IMR-90 (cell line): Measurements from ENCODE around the gene SPATA33. TPM values are rescaled to one million over a fixed set of nuclear protein-coding genes. Genes with fewer than 3 reads are reported as not detected.

Experiments
- ATAC-seq: fragments of 200-7000 bp; cut with Tn5 transposase; 2 replicates; pipeline ENCODE4 v1.9.1; 2020; ENCODE audit warnings: low read depth, mild to moderate bottlenecking, moderate library complexity
- BruUV-seq: library from RNA; stranded (reverse); fragments of 400-500 nt; replicated peaks from 2 replicates; lab custom pipeline; 2021; lab: Mats Ljungman, UMichigan
- CTCF ChIA-PET: fragments of 300-600 bp; formaldehyde crosslinking; extraction: SDS; loops from one replicate; lab custom pipeline; 2021; ENCODE audit warnings: antibody characterized with exemption; lab: Yijun Ruan, JAX
- POLR2A ChIA-PET: fragments of 300-600 bp; sonication (Branson Sonifier 250); formaldehyde crosslinking; loops from one replicate; lab custom pipeline; 2022; ENCODE audit warnings: antibody characterized with exemption; ENCODE audit not compliant: unreplicated experiment; lab: Charles Lee
- DNase-seq: peaks from one replicate; pipeline ENCODE4 v3.0.0; 2013
- H2AFZ ChIP-seq: replicated peaks from 2 replicates; pipeline ENCODE3; 2013; ENCODE audit warnings: low read length, mild to moderate bottlenecking; ENCODE audit not compliant: poor library complexity
- H2AK5ac ChIP-seq: 2 replicates; pipeline ENCODE4 v1.6.1; 2013; ENCODE audit warnings: low read depth, low read length, inconsistent platforms
- H2AK9ac ChIP-seq: replicated peaks from 2 replicates; pipeline ENCODE3; 2013; ENCODE audit warnings: mild to moderate bottlenecking, low read depth, low read length, moderate library complexity; ENCODE audit not compliant: poor library complexity
- H2BK120ac ChIP-seq: 2 replicates; pipeline ENCODE4 v1.6.1; 2013; ENCODE audit warnings: low read depth, low read length, inconsistent platforms
- H2BK15ac ChIP-seq: 3 replicates; pipeline ENCODE4 v1.6.1; 2013; ENCODE audit warnings: low read depth, low read length, inconsistent platforms
- H2BK20ac ChIP-seq: 2 replicates; pipeline ENCODE4 v1.6.1; 2013; ENCODE audit warnings: low read depth, mild to moderate bottlenecking, inconsistent platforms, low read length, moderate library complexity
- H2BK5ac ChIP-seq: 2 replicates; pipeline ENCODE4 v1.6.1; 2013; ENCODE audit warnings: mild to moderate bottlenecking, low read depth, low read length, inconsistent platforms; ENCODE audit not compliant: poor library complexity, severe bottlenecking
- H3K14ac ChIP-seq: replicated peaks from 2 replicates; pipeline ENCODE4 v1.6.1; 2013; ENCODE audit warnings: low read depth, low read length, inconsistent platforms
- H3K18ac ChIP-seq: 2 replicates; pipeline ENCODE4 v1.6.1; 2013; ENCODE audit warnings: low read depth, low read length, control low read depth
- H3K23ac ChIP-seq: 2 replicates; pipeline ENCODE4 v1.6.1; 2013; ENCODE audit warnings: low read depth, low read length, inconsistent platforms
- H3K27ac ChIP-seq: 2 replicates; pipeline ENCODE4 v1.5.1; 2013; ENCODE audit warnings: mild to moderate bottlenecking, control low read depth, low read length; ENCODE audit not compliant: insufficient read depth
- H3K27me3 ChIP-seq: 2 replicates; pipeline ENCODE4 v1.6.1; 2013; ENCODE audit warnings: low read length; ENCODE audit not compliant: control insufficient read depth, insufficient read depth
- H3K36me3 ChIP-seq: 2 replicates; pipeline ENCODE4 v1.6.1; 2013; ENCODE audit warnings: low read length, mixed read lengths; ENCODE audit not compliant: control insufficient read depth, insufficient read depth
- H3K4ac ChIP-seq: 2 replicates; pipeline ENCODE4 v1.6.1; 2013; ENCODE audit warnings: low read depth, low read length, inconsistent platforms
- H3K4me1 ChIP-seq: 2 replicates; pipeline ENCODE4 v1.6.1; 2013; ENCODE audit warnings: low read length, mixed read lengths; ENCODE audit not compliant: control insufficient read depth, insufficient read depth
- H3K4me2 ChIP-seq: 2 replicates; pipeline ENCODE4 v1.6.1; 2013; ENCODE audit warnings: low read depth, mild to moderate bottlenecking, control low read depth, low read length, moderate library complexity
- H3K4me3 ChIP-seq: 2 replicates; pipeline ENCODE4 v1.5.1; 2013; ENCODE audit warnings: low read depth, mild to moderate bottlenecking, control low read depth, low read length, moderate library complexity; ENCODE audit not compliant: insufficient read depth
- H3K56ac ChIP-seq: 2 replicates; pipeline ENCODE4 v1.6.1; 2013; ENCODE audit warnings: low read length, inconsistent platforms; ENCODE audit not compliant: insufficient read depth; ENCODE audit errors: extremely low read depth
- H3K79me1 ChIP-seq, 2 experiments: 2 replicates each; pipeline ENCODE4 v1.6.1; 2013; ENCODE audit warnings: low read length in 2 of 2, inconsistent platforms in 1 of 2, low read depth in 1 of 2
- H3K9ac ChIP-seq: 2 replicates; pipeline ENCODE4 v1.6.1; 2013; ENCODE audit warnings: low read depth, low read length, control low read depth
- H3K9me1 ChIP-seq: 2 replicates; pipeline ENCODE4 v1.6.1; 2013; ENCODE audit warnings: low read length, inconsistent platforms; ENCODE audit not compliant: insufficient read depth
- H3K9me3 ChIP-seq: 2 replicates; pipeline ENCODE4 v1.6.1; 2013; ENCODE audit warnings: low read length; ENCODE audit not compliant: control insufficient read depth, insufficient read depth
- H4K20me1 ChIP-seq: 2 replicates; pipeline ENCODE4 v1.6.1; 2013; ENCODE audit warnings: low read length, inconsistent platforms; ENCODE audit not compliant: insufficient read depth
- H4K5ac ChIP-seq: 2 replicates; pipeline ENCODE4 v1.6.1; 2013; ENCODE audit warnings: mild to moderate bottlenecking, low read depth, low read length, control low read depth
- H4K8ac ChIP-seq, 2 experiments: 2 replicates each; pipeline ENCODE4 v1.6.1; 2013; ENCODE audit warnings: low read depth in 2 of 2, low read length in 2 of 2, control low read depth in 1 of 2, inconsistent platforms in 1 of 2
- H4K91ac ChIP-seq: 2 replicates; pipeline ENCODE4 v1.6.1; 2013; ENCODE audit warnings: low read depth, low read length, inconsistent platforms; ENCODE audit not compliant: insufficient read depth
- CEBPB ChIP-seq: IDR thresholded peaks from 2 replicates; pipeline ENCODE4 v1.6.1; 2012; ENCODE audit warnings: low read depth, low read length, improper control_type of control experiment
- POLR2A ChIP-seq: IDR thresholded peaks from 2 replicates; pipeline ENCODE4 v1.6.1; 2012; ENCODE audit warnings: mild to moderate bottlenecking, low read depth, low read length
- USF2 ChIP-seq: fragments of 150-350 bp; IDR thresholded peaks from 2 replicates; pipeline ENCODE4 v1.6.1; 2017; ENCODE audit warnings: mild to moderate bottlenecking, antibody characterized with exemption, low read length, low read depth
- WGBS, 2 experiments: methylation state at CpG; one replicate each; pipeline versions ENCODE4 v1.1.5 to v1.1.7; 2013; ENCODE audit warnings: missing lambda C conversion rate in 2 of 2; ENCODE audit not compliant: insufficient read length in 1 of 2; ENCODE audit errors: extremely low coverage in 2 of 2; 5-methylcytosine and 5-hydroxymethylcytosine counted together
- dilution Hi-C: fragments of 300-500 bp; cut with HindIII; formaldehyde crosslinking; loops from one replicate; pipeline ENCODE4 v1.14.3; 2018; ENCODE audit warnings: low sequenced_read_pairs; ENCODE audit not compliant: unreplicated experiment
- in situ Hi-C: fragments of 300-500 bp; cut with MboI; formaldehyde crosslinking; loops from 3 replicates; pipeline ENCODE4 v1.14.3; 2019; ENCODE audit warnings: low sequenced_read_pairs, inconsistent platforms, mixed read lengths
- intact Hi-C: fragments of 100-400 bp; cut with micrococcal nuclease; formaldehyde crosslinking; loops from 2 replicates; pipeline ENCODE4 v1.10.0; 2022
- polyA plus RNA-seq, 3 experiments: library from polyadenylated mRNA; depleted of rRNA; stranded (reverse); fragments of >200 nt; gene quantifications; 2 replicates each; pipeline ENCODE4 v1.2.3, GENCODE V29; 2012; ENCODE audit warnings: low replicate concordance in 1 of 3
- total RNA-seq: library from RNA; depleted of rRNA; stranded (reverse); fragments of >200 nt; gene quantifications from 2 replicates; pipeline ENCODE4 v1.2.3, GENCODE V29; 2012

The SPATA33 gene
- total and polyA plus RNA-seq, 2 of the 4 experiments (the other 2 are of a cell fraction): 0.90 to 3.4 TPM

GRCh38 chr16:89624777-89625761 is 32.6 kb upstream of the SPATA33 start (continued):
- TF ChIP-seq POLR2A: no peak

- H3K18ac ChIP-seq: no peak overlapping the region
- no TSS peak for BruUV-seq
- POLR2A ChIA-PET: no interaction called here
- H2BK120ac ChIP-seq: no peak overlapping the region
- CTCF ChIA-PET: no interaction called here
- intact Hi-C loops (no loop called here), dilution Hi-C loops (no loop called here), in situ Hi-C loops (no loop called here)
- no peak overlapping the region for H4K5ac ChIP-seq
- H2BK5ac ChIP-seq: no peak overlapping the region
- H2AK9ac ChIP-seq: no peak overlapping the region
- no peak overlapping the region for H2AFZ ChIP-seq
- H2BK20ac ChIP-seq: no peak overlapping the region
- H3K27ac ChIP-seq: no peak overlapping the region
- ATAC-seq (no peak), DNase-seq (no peak)
- H3K36me3 ChIP-seq: no peaks in the 10 kb centered on the region
- no peak overlapping the region for H3K23ac ChIP-seq
- H3K4me1 ChIP-seq: peaks cover 5% of the 10 kb centered on the region
- no peaks in the 10 kb centered on the region; the same call in 1 of the 2 replicates for H3K9me1 ChIP-seq
- H3K4me2 ChIP-seq: no peak overlapping the region
- H3K56ac ChIP-seq: no peak overlapping the region
- peaks cover 38% of the 10 kb centered on the region for H3K27me3 ChIP-seq
- H4K91ac ChIP-seq: no peak overlapping the region
- H3K4me3 ChIP-seq: no peak overlapping the region
- H3K4ac ChIP-seq: no peak overlapping the region
- WGBS, 2 experiments: 82% methylated on average over 7 of the region's 17 CpGs; no CpG with 5 or more reads in 1 of the 2 experiments
- H4K8ac ChIP-seq: no peak overlapping the region
- H3K9ac ChIP-seq: no peak overlapping the region
- peaks cover 5% of the 10 kb centered on the region for H3K9me3 ChIP-seq
- TF ChIP-seq USF2 (no peak), CEBPB (no peak), POLR2A (no peak)
- no peaks in the 10 kb centered on the region for H3K79me1 ChIP-seq
- no peak overlapping the region for H3K14ac ChIP-seq
- no peak overlapping the region for H2AK5ac ChIP-seq
- no peak overlapping the region for H2BK15ac ChIP-seq
- H4K20me1 ChIP-seq: no peaks in the 10 kb centered on the region
Observed at GRCh38 chr16:89629827-89630610, 27.6 kb upstream of the SPATA33 start.
